ENCODE data around the gene TEKT1.
"Not testable (repeated sequence)": the region's sequence is repeated elsewhere in the genome, so short reads cannot be mapped to it uniquely, and the experiment has no call there.

TEKT1 gene

GRCh38 chr17:6846138-6846537 is 14.6 kb upstream of the TEKT1 start:
- not testable (repeated sequence) for H3K4me3 Mint-ChIP-seq; H3K27ac Mint-ChIP-seq; ATAC-seq; H3K9me3 Mint-ChIP-seq; H3K4me1 Mint-ChIP-seq; H3K36me3 Mint-ChIP-seq (ENCODE audit: low read depth); DNase-seq
- H3K27me3 Mint-ChIP-seq: peaks cover 39% of the 10 kb centered on the region

- H3K4me1 Mint-ChIP-seq; DNase-seq; ATAC-seq; H3K36me3 Mint-ChIP-seq (ENCODE audit: low read depth); H3K4me3 Mint-ChIP-seq; H3K9me3 Mint-ChIP-seq; H3K27ac Mint-ChIP-seq: not testable (repeated sequence)
- H3K27me3 Mint-ChIP-seq: peaks cover 40% of the 10 kb centered on the region
Measured at GRCh38 chr17:6844406-6844805, 12.9 kb upstream of the TEKT1 start.

- Mint-ChIP-seq H3K9me3 (no peaks in the 10 kb centered on the region), H3K27me3 (peaks cover 42% of the 10 kb centered on the region), H3K36me3 (ENCODE audit: low read depth) (no peaks in the 10 kb centered on the region), H3K27ac (no peak overlapping the region), H3K4me1 (no peaks in the 10 kb centered on the region), H3K4me3 (no peak overlapping the region)
- ATAC-seq (no peak), DNase-seq (no peak)
Measured at GRCh38 chr17:6843241-6843880, 11.8 kb upstream of the TEKT1 start.

- H3K9me3 Mint-ChIP-seq; H3K4me3 Mint-ChIP-seq; H3K4me1 Mint-ChIP-seq; H3K36me3 Mint-ChIP-seq (ENCODE audit: low read depth); ATAC-seq; H3K27ac Mint-ChIP-seq; DNase-seq: not testable (repeated sequence)
- peaks cover 48% of the 10 kb centered on the region for H3K27me3 Mint-ChIP-seq
Measured at GRCh38 chr17:6841769-6842168, 10.2 kb upstream of the TEKT1 start.

GRCh38 chr17:6830383-6830986 is 1.0 kb downstream of the TEKT1 start:
- H3K9me3 Mint-ChIP-seq: no peaks in the 10 kb centered on the region
- no peak for ATAC-seq
- peaks cover 50% of the 10 kb centered on the region for H3K27me3 Mint-ChIP-seq
- H3K4me1 Mint-ChIP-seq: peaks cover 13% of the 10 kb centered on the region
- no peak for DNase-seq
- H3K27ac Mint-ChIP-seq: no peak overlapping the region
- H3K36me3 Mint-ChIP-seq (ENCODE audit: low read depth): no peaks in the 10 kb centered on the region
- no peak overlapping the region for H3K4me3 Mint-ChIP-seq

GRCh38 chr17:6823011-6823442 is 8.5 kb downstream of the TEKT1 start:
- DNase-seq (no peak), ATAC-seq (no peak)
- no peak overlapping the region for H3K27ac Mint-ChIP-seq
- no peak overlapping the region for H3K4me3 Mint-ChIP-seq
- peaks cover 20% of the 10 kb centered on the region for H3K27me3 Mint-ChIP-seq
- H3K9me3 Mint-ChIP-seq: no peaks in the 10 kb centered on the region
- H3K36me3 Mint-ChIP-seq (ENCODE audit: low read depth): no peaks in the 10 kb centered on the region
- no peaks in the 10 kb centered on the region for H3K4me1 Mint-ChIP-seq

- H3K27me3 Mint-ChIP-seq: peaks cover 9% of the 10 kb centered on the region
- no peaks in the 10 kb centered on the region for H3K9me3 Mint-ChIP-seq
- no peaks in the 10 kb centered on the region for H3K36me3 Mint-ChIP-seq (ENCODE audit: low read depth)
- DNase-seq: no peak
- no peak overlapping the region for H3K4me3 Mint-ChIP-seq
- no peaks in the 10 kb centered on the region for H3K4me1 Mint-ChIP-seq
- no peak for ATAC-seq
- H3K27ac Mint-ChIP-seq: no peak overlapping the region
Measured at GRCh38 chr17:6818938-6819337, 12.6 kb downstream of the TEKT1 start.

- not testable (repeated sequence) for H3K9me3 Mint-ChIP-seq; DNase-seq; H3K27ac Mint-ChIP-seq; H3K36me3 Mint-ChIP-seq (ENCODE audit: low read depth); H3K27me3 Mint-ChIP-seq; H3K4me1 Mint-ChIP-seq; ATAC-seq; H3K4me3 Mint-ChIP-seq
Measured at GRCh38 chr17:6816368-6816767, 15.2 kb downstream of the TEKT1 start.

- Mint-ChIP-seq H3K27me3 (peaks cover 6% of the 10 kb centered on the region), H3K4me1 (no peaks in the 10 kb centered on the region), H3K36me3 (ENCODE audit: low read depth) (peaks cover 1% of the 10 kb centered on the region), H3K27ac (no peak overlapping the region), H3K9me3 (no peaks in the 10 kb centered on the region), H3K4me3 (no peak overlapping the region)
- ATAC-seq (no peak), DNase-seq (no peak)
Measured at GRCh38 chr17:6815775-6816174, 15.8 kb downstream of the TEKT1 start.

- H3K36me3 Mint-ChIP-seq (ENCODE audit: low read depth): peaks cover 1% of the 10 kb centered on the region
- ATAC-seq (no peak), DNase-seq (no peak)
- no peaks in the 10 kb centered on the region for H3K9me3 Mint-ChIP-seq
- H3K27ac Mint-ChIP-seq: no peak overlapping the region
- H3K4me3 Mint-ChIP-seq: no peak overlapping the region
- no peaks in the 10 kb centered on the region for H3K4me1 Mint-ChIP-seq
- H3K27me3 Mint-ChIP-seq: peaks cover 14% of the 10 kb centered on the region
Measured at GRCh38 chr17:6812295-6812694, 19.2 kb downstream of the TEKT1 start.

- ATAC-seq: no peak
- Mint-ChIP-seq H3K27me3 (peaks cover 14% of the 10 kb centered on the region), H3K9me3 (no peaks in the 10 kb centered on the region), H3K27ac (no peak overlapping the region), H3K36me3 (ENCODE audit: low read depth) (peaks cover 1% of the 10 kb centered on the region), H3K4me3 (no peak overlapping the region), H3K4me1 (no peaks in the 10 kb centered on the region)
- no peak for DNase-seq
Measured at GRCh38 chr17:6811510-6811909, 20.0 kb downstream of the TEKT1 start.

GRCh38 chr17:6800422-6801027 is 31.0 kb downstream of the TEKT1 start:
- no peaks in the 10 kb centered on the region for H3K36me3 Mint-ChIP-seq (ENCODE audit: low read depth)
- peaks cover 4% of the 10 kb centered on the region for H3K27me3 Mint-ChIP-seq
- H3K4me3 Mint-ChIP-seq: no peak overlapping the region
- no peak overlapping the region for H3K27ac Mint-ChIP-seq
- no peaks in the 10 kb centered on the region for H3K4me1 Mint-ChIP-seq
- ATAC-seq (no peak), DNase-seq (peak; percentile 15)
- H3K9me3 Mint-ChIP-seq: no peaks in the 10 kb centered on the region

GRCh38 chr17:6799738-6800137 is 31.8 kb downstream of the TEKT1 start:
- no peaks in the 10 kb centered on the region for H3K4me1 Mint-ChIP-seq
- no peak overlapping the region for H3K4me3 Mint-ChIP-seq
- H3K36me3 Mint-ChIP-seq (ENCODE audit: low read depth): no peaks in the 10 kb centered on the region

GRCh38 chr17:6797718-6798351 is 33.7 kb downstream of the TEKT1 start:
- ATAC-seq (no peak), DNase-seq (no peak)
- Mint-ChIP-seq H3K9me3 (no peaks in the 10 kb centered on the region), H3K27ac (no peak overlapping the region), H3K27me3 (peaks cover 8% of the 10 kb centered on the region), H3K36me3 (ENCODE audit: low read depth) (no peaks in the 10 kb centered on the region), H3K4me1 (no peaks in the 10 kb centered on the region), H3K4me3 (no peak overlapping the region)

More at GRCh38 chr17:6799738-6800137, 31.8 kb downstream of the TEKT1 start:
- Mint-ChIP-seq H3K27me3 (peaks cover 4% of the 10 kb centered on the region), H3K27ac (no peak overlapping the region), H3K9me3 (no peaks in the 10 kb centered on the region)
- DNase-seq: no peak
- no peak for ATAC-seq
